ENCODE measurements around the gene C1QTNF8. TPM values are rescaled to one million over a fixed set of nuclear protein-coding genes. Genes with fewer than 3 reads are reported as not detected.

C1QTNF8 gene
- total RNA-seq, 1 experiment from 2014 or later = not detected

DNA sequence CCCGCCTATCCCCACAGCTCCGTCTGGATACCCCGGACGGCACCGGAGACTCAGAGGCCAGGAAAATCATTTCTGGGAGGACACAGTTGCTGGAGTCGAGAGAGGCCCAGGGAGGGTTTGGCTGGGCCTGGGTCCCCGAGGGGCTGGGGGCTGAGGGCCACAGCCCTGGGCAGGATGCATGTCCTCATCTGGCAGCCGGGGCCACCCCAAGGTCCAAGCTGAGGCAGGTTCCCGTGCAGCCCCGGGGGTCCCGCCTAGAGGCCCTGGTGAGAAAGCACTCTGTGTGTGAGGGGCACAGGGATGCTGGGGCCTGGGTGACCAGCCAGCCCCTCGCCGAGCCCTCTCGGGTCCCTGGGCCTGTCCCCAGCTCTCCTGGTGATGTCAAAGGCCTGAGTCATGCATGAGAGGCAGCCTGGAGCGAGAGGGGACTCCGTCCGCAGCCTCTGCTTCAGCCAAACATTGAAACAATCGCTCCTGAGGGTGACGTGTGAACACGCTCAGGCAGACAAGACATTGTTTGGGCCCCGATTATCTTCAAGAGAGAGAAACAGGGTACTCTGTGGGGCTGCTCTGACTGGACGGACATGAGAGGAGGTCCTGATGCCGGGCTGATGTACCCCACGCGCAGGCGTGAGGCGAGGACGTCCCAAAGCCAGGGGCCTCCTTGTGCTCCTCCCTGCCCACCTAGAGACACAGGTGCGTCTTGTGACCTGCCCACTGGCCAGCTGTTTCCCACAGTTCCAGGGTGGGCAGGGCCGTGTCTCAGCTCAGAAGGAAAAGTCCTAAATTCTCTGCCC is 25.8 kb upstream of the C1QTNF8 start:
- H3K14ac ChIP-seq (ENCODE audit: insufficient read depth, low read length) = no peak overlapping the region; the same call in 1 of the 2 replicates
- H4K91ac ChIP-seq (ENCODE audit: insufficient read length, low read depth, low read length) = no peak overlapping the region
- H3K27me3 ChIP-seq (ENCODE audit: insufficient read depth, low read length) = no peaks in the 10 kb centered on the region
- no peak overlapping the region for H2BK20ac ChIP-seq (ENCODE audit: low read depth, low read length, poor library complexity, severe bottlenecking)
- no peaks in the 10 kb centered on the region for H3K79me1 ChIP-seq (ENCODE audit: insufficient read depth, low read depth, low read length, poor library complexity, severe bottlenecking)
- Mint-ChIP-seq H3K36me3 (ENCODE audit: insufficient read depth in 1 of 3, low read depth in 3 of 3) (no peaks in the 10 kb centered on the region), H3K27ac (no peak overlapping the region; a peak in 1 of 7 replicates), H3K4me1 (peaks cover 0 to 7% of the 10 kb centered on the region in 2 experiments; a peak in 1 of 4 replicates), H3K27me3 (ENCODE audit: low read depth) (peaks cover 2% of the 10 kb centered on the region; the same call in 1 of the 2 replicates), H3K4me3 (no peak overlapping the region), H3K9me3 (no peaks in the 10 kb centered on the region)
- H2BK15ac ChIP-seq (ENCODE audit: low read depth, low read length) = no peak overlapping the region
- H4K5ac ChIP-seq (ENCODE audit: insufficient read length, low read depth, low read length) = no peak overlapping the region
- H2AFZ ChIP-seq (ENCODE audit: low read length) = no peak overlapping the region
- H2BK12ac ChIP-seq (ENCODE audit: insufficient read length, low read depth, low read length) = no peak overlapping the region
- H3K27ac ChIP-seq (ENCODE audit: insufficient read length, low read depth, low read length) = no peak overlapping the region
- H2BK120ac ChIP-seq (ENCODE audit: low read depth, low read length, poor library complexity, severe bottlenecking) = no peak overlapping the region
- H3K23ac ChIP-seq (ENCODE audit: insufficient read length, low read depth, low read length) = no peak overlapping the region
- H4K20me1 ChIP-seq (ENCODE audit: control insufficient read depth, insufficient read depth, insufficient read length) = no peaks in the 10 kb centered on the region
- H3K79me2 ChIP-seq (ENCODE audit: insufficient read depth, low read length) = no peaks in the 10 kb centered on the region
- TF ChIP-seq, protein P1, sequence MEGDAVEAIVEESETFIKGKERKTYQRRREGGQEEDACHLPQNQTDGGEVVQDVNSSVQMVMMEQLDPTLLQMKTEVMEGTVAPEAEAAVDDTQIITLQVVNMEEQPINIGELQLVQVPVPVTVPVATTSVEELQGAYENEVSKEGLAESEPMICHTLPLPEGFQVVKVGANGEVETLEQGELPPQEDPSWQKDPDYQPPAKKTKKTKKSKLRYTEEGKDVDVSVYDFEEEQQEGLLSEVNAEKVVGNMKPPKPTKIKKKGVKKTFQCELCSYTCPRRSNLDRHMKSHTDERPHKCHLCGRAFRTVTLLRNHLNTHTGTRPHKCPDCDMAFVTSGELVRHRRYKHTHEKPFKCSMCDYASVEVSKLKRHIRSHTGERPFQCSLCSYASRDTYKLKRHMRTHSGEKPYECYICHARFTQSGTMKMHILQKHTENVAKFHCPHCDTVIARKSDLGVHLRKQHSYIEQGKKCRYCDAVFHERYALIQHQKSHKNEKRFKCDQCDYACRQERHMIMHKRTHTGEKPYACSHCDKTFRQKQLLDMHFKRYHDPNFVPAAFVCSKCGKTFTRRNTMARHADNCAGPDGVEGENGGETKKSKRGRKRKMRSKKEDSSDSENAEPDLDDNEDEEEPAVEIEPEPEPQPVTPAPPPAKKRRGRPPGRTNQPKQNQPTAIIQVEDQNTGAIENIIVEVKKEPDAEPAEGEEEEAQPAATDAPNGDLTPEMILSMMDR (conservative IDR thresholded peaks at IDR 0.05) = no peak
- H2AK5ac ChIP-seq (ENCODE audit: insufficient read length, low read length) = no peak overlapping the region
- no peak overlapping the region for H3T11ph ChIP-seq (ENCODE audit: low read length)
- H3K18ac ChIP-seq (ENCODE audit: insufficient read length, low read depth, low read length) = no peak overlapping the region
- H3K9ac ChIP-seq (ENCODE audit: extremely low read depth, insufficient read length, low read length) = no peak overlapping the region
- H2BK5ac ChIP-seq (ENCODE audit: insufficient read length, low read length) = no peak overlapping the region
- no peaks in the 10 kb centered on the region for H3K4me1 ChIP-seq (ENCODE audit: insufficient read depth, low read length)
- H3K9me3 ChIP-seq (ENCODE audit: control insufficient read depth, low read depth, low read length) = no peaks in the 10 kb centered on the region
- H3K4ac ChIP-seq (ENCODE audit: low read depth, low read length) = no peak overlapping the region
- H3K4me2 ChIP-seq (ENCODE audit: insufficient read depth, insufficient read length, low read length) = no peak overlapping the region
- H3K23me2 ChIP-seq (ENCODE audit: insufficient read length, low read depth, low read length, poor library complexity, severe bottlenecking) = peaks cover 2% of the 10 kb centered on the region
- DNase-seq = no peak
- H4K8ac ChIP-seq (replicated peaks; ENCODE audit: insufficient read length, low read depth, low read length) = no peak overlapping the region
- no CpG with 5 or more reads among the region's 30 CpGs for WGBS (ENCODE audit: extremely low coverage, insufficient read length, low lambda C conversion rate)
- no peak overlapping the region for H3K56ac ChIP-seq (ENCODE audit: insufficient read length, low read depth, low read length)
